Umbilical cord (tissue), 2 donors: Measurements from ENCODE around the gene SNX25. TPM values are rescaled to one million over a fixed set of nuclear protein-coding genes. Genes with fewer than 3 reads are reported as not detected.

Experiments used
- DNase-seq: peaks from one replicate; pipeline ENCODE4 v3.0.0-alpha.2; 2015; ENCODE audit warnings: low spot score
- total RNA-seq: library from RNA; depleted of rRNA; stranded (reverse); fragments of >200 nt; gene quantifications from one replicate; pipeline ENCODE4 v1.2.3, GENCODE V29; 2014; ENCODE audit warnings: low replicate concordance; ENCODE audit not compliant: insufficient read depth

SNX25 gene
- total RNA-seq, 1 donor from 2014 or later, result 16.1 TPM

GRCh38 chr4:185259719-185260118 is 50.3 kb downstream of the SNX25 start:
- no peak for DNase-seq

GRCh38 chr4:185261946-185262345 is 52.5 kb downstream of the SNX25 start:
- DNase-seq, result no peak

GRCh38 chr4:185263419-185263818 is 54.0 kb downstream of the SNX25 start:
- no peak for DNase-seq

GRCh38 chr4:185265942-185266341 is 56.5 kb downstream of the SNX25 start:
- no peak for DNase-seq

GRCh38 chr4:185269286-185269685 is 59.9 kb downstream of the SNX25 start:
- DNase-seq, result no peak

- no peak for DNase-seq
Observed at GRCh38 chr4:185270037-185270436, 60.6 kb downstream of the SNX25 start.

GRCh38 chr4:185270885-185271284 is 61.5 kb downstream of the SNX25 start:
- DNase-seq, result no peak

GRCh38 chr4:185272245-185272644 is 62.8 kb downstream of the SNX25 start:
- no peak for DNase-seq

- peak; percentile 40 for DNase-seq
Observed at GRCh38 chr4:185275501-185275900, 66.1 kb downstream of the SNX25 start.

- DNase-seq, result no peak
Observed at GRCh38 chr4:185276036-185276435, 66.6 kb downstream of the SNX25 start.

- DNase-seq, result no peak
Observed at GRCh38 chr4:185278716-185279115, 69.3 kb downstream of the SNX25 start.

- DNase-seq, result no peak
Observed at GRCh38 chr4:185280608-185281007, 71.2 kb downstream of the SNX25 start.

GRCh38 chr4:185282968-185283367 is 73.6 kb downstream of the SNX25 start:
- no peak for DNase-seq

- no peak for DNase-seq
Observed at GRCh38 chr4:185283723-185284122, 74.3 kb downstream of the SNX25 start.

GRCh38 chr4:185285632-185286393 is 76.4 kb downstream of the SNX25 start:
- DNase-seq, result no peak

GRCh38 chr4:185286571-185286970 is 77.2 kb downstream of the SNX25 start:
- DNase-seq, result no peak

- DNase-seq, result no peak
Observed at GRCh38 chr4:185287031-185287430, 77.6 kb downstream of the SNX25 start.

- DNase-seq, result no peak
Observed at GRCh38 chr4:185290018-185290607, 80.7 kb downstream of the SNX25 start.

GRCh38 chr4:185290656-185291055 is 81.3 kb downstream of the SNX25 start:
- no peak for DNase-seq

- no peak for DNase-seq
Observed at GRCh38 chr4:185293202-185293601, 83.8 kb downstream of the SNX25 start.

- DNase-seq, result no peak
Observed at GRCh38 chr4:185296665-185297460, 87.5 kb downstream of the SNX25 start.

GRCh38 chr4:185298728-185299430 is 89.5 kb downstream of the SNX25 start:
- DNase-seq, result no peak
